GM19372 (cell line): ENCODE data around the gene SLC35F4.
"Not testable (repeated sequence)": the region's sequence is repeated elsewhere in the genome, so short reads cannot be mapped to it uniquely, and the experiment has no call there.

Source experiments
- ATAC-seq: cut with Tn5 transposase; IDR thresholded peaks from one replicate; pipeline ENCODE4 v1.9.1; 2021; ENCODE audit warnings: mild to moderate bottlenecking, low read depth, moderate library complexity; ENCODE audit not compliant: unreplicated experiment

SLC35F4 gene

DNA sequence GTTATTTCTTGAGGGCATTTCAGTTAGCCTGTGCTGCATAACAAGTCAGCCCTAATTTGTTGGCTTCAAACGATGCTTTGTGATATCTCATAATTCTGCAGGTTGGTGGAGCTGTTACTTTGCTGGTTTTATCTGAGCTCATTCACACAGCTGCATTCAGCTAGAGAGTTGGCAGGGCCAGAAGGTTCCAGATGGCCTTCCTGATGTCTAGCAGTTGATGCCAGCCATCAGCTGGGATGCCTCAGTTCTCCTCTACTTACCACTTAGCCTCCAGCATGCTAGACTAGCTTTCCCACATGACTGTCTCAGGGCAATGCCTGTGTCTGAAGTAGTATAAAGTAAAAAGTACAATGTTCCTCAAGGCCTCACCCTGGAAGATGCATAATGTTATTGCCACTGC lies 130.6 kb downstream of the SLC35F4 start:
- no peak for ATAC-seq

DNA sequence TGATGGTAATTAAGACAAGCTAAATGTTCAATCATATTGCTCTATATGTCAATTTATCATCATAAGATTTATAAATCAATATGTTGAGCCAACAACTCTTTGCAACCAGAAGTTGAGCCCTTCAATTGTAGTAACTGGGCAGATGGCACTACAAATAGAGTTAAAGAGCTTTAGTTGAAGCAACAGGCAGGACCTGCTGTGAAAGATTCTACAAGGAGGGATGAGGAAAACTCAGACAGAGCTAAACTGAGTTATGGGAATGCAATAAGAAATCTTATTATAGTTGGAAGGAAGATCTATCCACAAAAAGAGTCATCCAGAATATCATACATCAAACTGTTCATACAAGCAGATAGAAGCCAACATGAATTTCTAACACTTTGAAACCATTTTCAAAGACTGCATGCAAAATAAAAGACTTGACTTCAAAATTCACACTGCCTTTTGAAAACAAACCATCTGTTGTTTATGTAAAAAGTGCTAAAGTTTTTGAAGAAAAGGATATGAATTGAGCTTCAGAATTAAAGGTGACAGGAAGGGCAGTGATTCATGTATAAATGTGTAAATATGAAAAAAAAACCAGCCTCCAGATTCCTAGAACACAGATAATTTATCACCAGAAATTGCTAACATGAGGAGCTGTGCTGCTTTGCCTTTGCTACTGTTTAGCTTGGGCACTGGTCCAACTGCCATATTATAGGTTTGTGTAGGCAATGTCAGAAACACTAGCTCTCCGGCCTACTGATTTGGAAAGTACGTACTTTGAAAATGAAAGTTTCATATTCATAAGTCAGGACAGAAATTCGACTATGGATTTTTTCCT lies 133.2 kb downstream of the SLC35F4 start:
- ATAC-seq: no peak

GRCh38 chr14:57729208-57730187 lies 136.4 kb downstream of the SLC35F4 start:
- ATAC-seq: no peak

DNA sequence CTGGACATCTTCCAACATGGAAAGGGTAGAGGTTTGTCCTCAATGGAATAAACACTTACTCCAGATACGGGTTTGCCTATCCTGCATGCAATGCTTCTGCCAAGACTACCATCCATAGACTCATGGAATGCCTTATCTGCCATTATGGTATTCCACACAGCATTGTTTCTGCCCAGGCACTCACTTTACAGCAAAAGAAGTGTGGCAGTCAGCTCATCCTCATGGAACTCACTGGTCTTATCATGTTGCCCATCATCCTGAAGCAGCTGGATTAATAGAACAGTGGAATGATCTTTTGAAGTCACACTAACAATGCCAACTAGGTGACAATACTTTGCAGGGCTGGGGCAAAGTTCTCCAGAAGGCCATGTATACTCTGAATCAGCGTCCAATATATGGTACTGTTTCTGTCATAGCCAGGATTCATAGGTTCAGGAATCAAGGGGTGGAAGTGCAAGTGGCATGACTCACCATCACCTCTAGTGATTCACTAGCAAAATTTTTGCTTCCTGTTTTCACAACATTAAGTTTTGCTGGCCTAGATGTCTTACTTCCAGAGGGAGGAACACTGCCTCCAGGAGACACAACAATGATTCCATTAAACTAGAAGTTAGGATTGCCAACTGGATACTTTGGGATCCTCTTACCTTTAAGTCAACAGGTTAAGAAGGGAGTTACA lies 140.4 kb downstream of the SLC35F4 start:
- no peak for ATAC-seq

- ATAC-seq: not testable (repeated sequence)
Measured at GRCh38 chr14:57722141-57722540, 143.8 kb downstream of the SLC35F4 start.

GRCh38 chr14:57714487-57714931 lies 151.4 kb downstream of the SLC35F4 start:
- no peak for ATAC-seq

DNA sequence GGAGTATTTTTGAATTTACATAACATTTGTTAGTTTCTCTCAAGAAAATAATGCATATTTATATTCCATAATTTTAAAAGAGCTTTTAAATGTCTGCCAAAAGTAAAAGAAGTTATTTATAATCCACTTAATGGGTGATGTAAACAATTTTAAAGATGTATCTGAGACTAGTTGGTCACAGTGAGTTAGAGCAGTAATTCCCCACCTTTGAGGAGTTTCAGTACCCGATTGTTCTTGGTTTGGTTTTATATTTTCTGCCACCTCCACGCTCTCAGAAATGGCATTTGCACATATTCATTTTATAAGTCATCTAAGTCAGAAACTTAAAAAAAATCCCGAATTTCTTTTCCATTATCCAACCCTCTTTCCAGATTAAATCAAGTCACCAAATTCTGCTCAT lies 153.2 kb downstream of the SLC35F4 start:
- no peak for ATAC-seq

- no peak for ATAC-seq
Measured at GRCh38 chr14:57712102-57712501, 153.8 kb downstream of the SLC35F4 start.

GRCh38 chr14:57709909-57710308 lies 156.0 kb downstream of the SLC35F4 start:
- ATAC-seq: no peak

- not testable (repeated sequence) for ATAC-seq
Measured at GRCh38 chr14:57709086-57709485, 156.8 kb downstream of the SLC35F4 start.

- no peak for ATAC-seq
Measured at GRCh38 chr14:57707219-57707618, 158.7 kb downstream of the SLC35F4 start.

GRCh38 chr14:57704763-57705162 lies 161.1 kb downstream of the SLC35F4 start:
- no peak for ATAC-seq

- no peak for ATAC-seq
Measured at GRCh38 chr14:57699947-57700346, 165.9 kb downstream of the SLC35F4 start.

- ATAC-seq: no peak
Measured at GRCh38 chr14:57692671-57693070, 173.2 kb downstream of the SLC35F4 start.

DNA sequence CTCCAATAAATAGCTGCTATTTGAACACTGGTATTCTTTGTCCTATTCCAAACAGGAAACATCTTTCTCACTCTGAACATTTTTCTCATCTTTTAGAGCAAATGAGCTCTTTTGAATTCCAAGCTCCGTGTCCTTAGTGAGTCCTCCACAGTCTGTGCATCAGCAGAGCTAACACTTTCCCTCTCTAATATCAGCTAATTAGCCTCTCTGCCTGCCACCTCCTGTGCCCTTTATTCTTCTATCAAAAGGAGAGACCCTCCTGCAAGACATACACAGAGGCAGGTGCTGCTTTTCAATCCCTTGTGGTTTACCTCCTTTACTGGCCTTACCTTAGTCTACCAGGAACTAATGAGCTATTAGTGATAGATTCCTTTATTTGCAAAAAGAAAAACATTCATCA lies 178.5 kb downstream of the SLC35F4 start:
- ATAC-seq: no peak

GRCh38 chr14:57686304-57686703 lies 179.6 kb downstream of the SLC35F4 start:
- ATAC-seq: no peak

DNA sequence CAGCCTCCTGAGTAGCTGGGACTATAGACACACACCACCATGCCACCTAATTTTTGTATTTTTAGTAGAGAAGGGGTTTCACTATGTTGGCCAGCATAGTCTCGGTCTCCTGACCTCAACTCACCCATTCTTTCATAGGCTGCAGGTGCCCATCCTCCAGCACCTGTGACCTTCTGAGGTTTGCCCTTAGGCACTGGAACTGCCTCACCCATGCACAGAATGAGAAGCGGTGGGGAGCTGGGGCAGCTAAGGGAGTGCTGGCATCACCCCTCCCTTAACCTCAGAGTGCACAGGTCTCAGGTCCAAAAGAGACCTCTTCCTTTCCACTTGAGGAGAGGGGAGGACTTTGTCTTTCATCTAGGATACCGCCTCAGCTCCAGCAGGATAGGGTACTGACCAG lies 194.9 kb downstream of the SLC35F4 start:
- no peak for ATAC-seq

GRCh38 chr14:57660208-57660607 lies 205.7 kb downstream of the SLC35F4 start:
- no peak for ATAC-seq

DNA sequence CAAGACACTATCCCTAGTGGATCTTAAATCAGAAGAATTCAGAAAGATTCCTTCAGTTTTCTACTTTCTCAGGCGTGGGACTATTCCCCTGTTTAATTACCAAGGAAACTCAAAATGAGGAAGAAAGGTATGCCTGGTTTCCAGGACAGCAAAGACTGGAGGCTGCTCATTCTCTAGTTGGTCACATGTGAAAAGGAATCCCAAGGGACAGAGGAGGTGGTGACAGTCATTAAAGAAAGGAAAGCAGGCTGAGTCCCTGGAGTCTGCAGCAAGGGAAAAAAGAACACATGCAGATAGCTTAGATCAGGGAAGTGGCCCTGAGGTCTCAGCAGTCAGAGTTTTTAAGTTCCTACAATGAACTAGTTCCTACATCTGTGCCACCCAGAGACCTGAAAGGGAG lies 206.8 kb downstream of the SLC35F4 start:
- no peak for ATAC-seq

DNA sequence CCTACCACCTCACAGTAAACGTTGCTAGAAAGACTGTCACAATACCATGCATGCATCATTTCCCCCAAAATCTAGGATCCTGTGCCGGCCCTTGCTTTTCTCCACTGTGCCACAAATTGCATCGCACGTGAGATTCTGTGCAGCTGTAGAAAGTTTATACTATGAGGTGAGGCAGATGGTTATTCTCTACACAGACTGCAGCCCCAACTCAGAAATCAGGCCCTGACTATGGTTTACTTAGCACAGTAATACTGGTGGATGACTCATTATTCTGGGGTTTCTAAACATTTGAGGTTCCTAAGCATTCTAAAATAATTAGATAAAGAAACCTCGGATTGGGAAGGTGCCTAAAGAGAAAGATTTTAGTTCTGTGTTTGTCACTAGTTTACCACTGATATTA lies 208.4 kb downstream of the SLC35F4 start:
- ATAC-seq: no peak

GRCh38 chr14:57656853-57657252 lies 209.0 kb downstream of the SLC35F4 start:
- ATAC-seq: no peak
